PFSK-1 (cell line): ENCODE measurements around the gene SPAG5.

Experiments used
- POLR2AphosphoS5 ChIP-seq: IDR thresholded peaks from 2 replicates; pipeline ENCODE4 v1.6.1; 2012; ENCODE audit warnings: low read depth, mild to moderate bottlenecking, control low read depth, low read length, moderate library complexity
- SIN3A ChIP-seq: IDR thresholded peaks from 2 replicates; pipeline ENCODE4 v1.6.1; 2012; ENCODE audit warnings: mild to moderate bottlenecking, low read length, moderate library complexity, borderline replicate concordance; ENCODE audit not compliant: insufficient read depth
- TAF1 ChIP-seq: IDR thresholded peaks from 2 replicates; pipeline ENCODE4 v1.6.1; 2012; ENCODE audit warnings: low read length, control low read depth, borderline replicate concordance; ENCODE audit not compliant: insufficient read depth
- TF ChIP-seq, protein P1 (sequence below), 2 experiments: IDR thresholded peaks; 2 replicates each; pipeline versions ENCODE4 v1.6.1 to v1.8.0; 2011 to 2012; ENCODE audit warnings: low read depth in 2 of 2, low read length in 2 of 2, control low read depth in 1 of 2, inconsistent platforms in 1 of 2, mild to moderate bottlenecking in 1 of 2, moderate library complexity in 1 of 2; ENCODE audit not compliant: insufficient read depth in 1 of 2

DNA sequence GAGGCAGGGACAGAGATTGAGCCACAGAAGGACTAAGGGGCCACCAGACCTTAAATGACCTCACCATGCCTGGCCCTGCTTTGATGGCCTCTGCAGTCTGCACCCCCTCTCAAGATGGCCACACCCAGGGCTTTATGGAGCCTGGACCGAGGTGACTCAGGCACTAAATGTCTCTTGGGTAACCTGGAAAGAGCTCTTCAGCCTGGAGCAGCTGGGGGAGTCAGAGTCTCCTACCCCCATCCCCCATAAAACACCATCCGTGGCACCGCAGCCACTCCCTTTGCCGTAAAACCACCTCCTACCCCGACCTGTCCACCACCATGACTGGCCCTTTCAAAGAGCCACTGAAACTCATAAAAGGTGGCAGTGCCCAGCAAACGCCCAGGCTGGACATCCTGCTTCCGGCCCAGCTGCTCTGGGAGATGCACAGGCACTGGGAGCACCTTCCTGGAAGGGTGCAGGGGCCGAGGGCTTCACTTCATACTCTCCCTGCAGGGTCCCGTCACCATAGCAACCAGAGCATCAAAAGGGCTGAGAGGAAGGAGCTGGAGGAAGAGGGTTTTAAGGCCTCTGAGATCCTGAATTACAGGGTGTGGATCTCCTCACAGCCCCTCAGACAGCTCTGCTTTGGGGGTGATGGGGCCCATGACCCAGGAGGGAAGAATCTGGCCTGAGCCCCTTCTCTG, 70.4 kb downstream of the SPAG5 start:
- no peak for TF ChIP-seq POLR2AphosphoS5
- TF ChIP-seq SIN3A = no peak
- TF ChIP-seq, protein P1, sequence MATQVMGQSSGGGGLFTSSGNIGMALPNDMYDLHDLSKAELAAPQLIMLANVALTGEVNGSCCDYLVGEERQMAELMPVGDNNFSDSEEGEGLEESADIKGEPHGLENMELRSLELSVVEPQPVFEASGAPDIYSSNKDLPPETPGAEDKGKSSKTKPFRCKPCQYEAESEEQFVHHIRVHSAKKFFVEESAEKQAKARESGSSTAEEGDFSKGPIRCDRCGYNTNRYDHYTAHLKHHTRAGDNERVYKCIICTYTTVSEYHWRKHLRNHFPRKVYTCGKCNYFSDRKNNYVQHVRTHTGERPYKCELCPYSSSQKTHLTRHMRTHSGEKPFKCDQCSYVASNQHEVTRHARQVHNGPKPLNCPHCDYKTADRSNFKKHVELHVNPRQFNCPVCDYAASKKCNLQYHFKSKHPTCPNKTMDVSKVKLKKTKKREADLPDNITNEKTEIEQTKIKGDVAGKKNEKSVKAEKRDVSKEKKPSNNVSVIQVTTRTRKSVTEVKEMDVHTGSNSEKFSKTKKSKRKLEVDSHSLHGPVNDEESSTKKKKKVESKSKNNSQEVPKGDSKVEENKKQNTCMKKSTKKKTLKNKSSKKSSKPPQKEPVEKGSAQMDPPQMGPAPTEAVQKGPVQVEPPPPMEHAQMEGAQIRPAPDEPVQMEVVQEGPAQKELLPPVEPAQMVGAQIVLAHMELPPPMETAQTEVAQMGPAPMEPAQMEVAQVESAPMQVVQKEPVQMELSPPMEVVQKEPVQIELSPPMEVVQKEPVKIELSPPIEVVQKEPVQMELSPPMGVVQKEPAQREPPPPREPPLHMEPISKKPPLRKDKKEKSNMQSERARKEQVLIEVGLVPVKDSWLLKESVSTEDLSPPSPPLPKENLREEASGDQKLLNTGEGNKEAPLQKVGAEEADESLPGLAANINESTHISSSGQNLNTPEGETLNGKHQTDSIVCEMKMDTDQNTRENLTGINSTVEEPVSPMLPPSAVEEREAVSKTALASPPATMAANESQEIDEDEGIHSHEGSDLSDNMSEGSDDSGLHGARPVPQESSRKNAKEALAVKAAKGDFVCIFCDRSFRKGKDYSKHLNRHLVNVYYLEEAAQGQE (IDR thresholded peaks at IDR 0.05; ENCODE audit: insufficient read depth in 1 of 2, low read depth in 2 of 2, low read length in 2 of 2) = no peak
- TF ChIP-seq TAF1 = no peak
